Fibroblast of lung (primary cell): ENCODE measurements around the gene NAB2.

Experiments used
- CTCF ChIP-seq, 2 donors: IDR thresholded peaks in 1 of 2; conservative IDR thresholded peaks in 1 of 2; 1 replicate in 1 of 2; 2 replicates in 1 of 2; pipeline ENCODE4 v1.5.1; 2011 to 2012; ENCODE audit warnings: low read length in 2 of 2, control low read depth in 1 of 2, inconsistent platforms in 1 of 2, low read depth in 1 of 2, mild to moderate bottlenecking in 1 of 2
- EZH2 ChIP-seq: IDR thresholded peaks from 2 replicates; pipeline ENCODE4 v1.5.1; 2012; ENCODE audit warnings: low read length, control low read depth, mild to moderate bottlenecking; ENCODE audit errors: missing control alignments

GRCh38 chr12:57094208-57095160 lies 5.6 kb downstream of the NAB2 start:
- no peak for TF ChIP-seq CTCF (conservative IDR thresholded peaks at IDR 0.05 in 1 of 2, IDR thresholded peaks at IDR 0.05 in 1 of 2; ENCODE audit: low read depth in 1 of 2, low read length in 2 of 2)
- no peak for TF ChIP-seq EZH2
